Gastroesophageal sphincter (tissue), 4 donors: ENCODE data around the gene PADI2. TPM values are rescaled to one million over a fixed set of nuclear protein-coding genes. Genes with fewer than 3 reads are reported as not detected.
A peak's percentile ranks its signal among the peaks of the same experiment; 100 is the strongest.

Experiments
- ATAC-seq: fragments of 150-250 bp; one replicate; pipeline ENCODE4 v1.9.1; 2016; ENCODE audit warnings: mild to moderate bottlenecking, moderate library complexity
- H3K27ac ChIP-seq, 4 donors: fragments of 200-600 bp; sonication (generic) in 3 of 4; 1 replicate in 3 of 4; 2 replicates in 1 of 4; pipeline ENCODE4 v1.5.1; 2016 to 2019
- H3K27me3 ChIP-seq: fragments of 200-600 bp; sonication (generic); one replicate; pipeline ENCODE4 v1.5.1; 2019
- H3K36me3 ChIP-seq, 2 donors: fragments of 200-600 bp; sonication (generic); one replicate each; pipeline ENCODE4 v1.5.1; 2019; ENCODE audit warnings: control low read depth in 1 of 2
- H3K4me1 ChIP-seq, 3 donors: fragments of 200-600 bp; sonication (generic); 1 replicate in 2 of 3; 2 replicates in 1 of 3; pipeline ENCODE4 v1.5.1; 2016 to 2019; ENCODE audit warnings: control low read depth in 2 of 3
- H3K4me3 ChIP-seq, 2 donors: fragments of 200-600 bp; sonication (generic); one replicate each; pipeline ENCODE4 v1.5.1; 2019; ENCODE audit warnings: mild to moderate bottlenecking in 1 of 2, moderate library complexity in 1 of 2
- H3K9me3 ChIP-seq, 3 donors: fragments of 200-600 bp; sonication (generic); one replicate each; pipeline ENCODE4 v1.5.1; 2017 to 2019; ENCODE audit warnings: control low read depth in 2 of 3
- EP300 ChIP-seq: sonication (generic); formaldehyde crosslinking; IDR thresholded peaks from one replicate; pipeline ENCODE4 v1.6.1; 2017; ENCODE audit warnings: antibody characterized with exemption, mild to moderate bottlenecking
- POLR2A ChIP-seq, 2 donors: fragments of 450-650 bp; IDR thresholded peaks; one replicate each; pipeline ENCODE4 v1.6.1; 2017; ENCODE audit warnings: antibody characterized with exemption in 2 of 2, mild to moderate bottlenecking in 2 of 2, moderate library complexity in 1 of 2
- POLR2AphosphoS5 ChIP-seq: sonication (generic); formaldehyde crosslinking; IDR thresholded peaks from one replicate; pipeline ENCODE4 v1.6.1; 2017; ENCODE audit warnings: antibody characterized with exemption
- WGBS, 2 donors: methylation state at CpG; one replicate each; pipeline ENCODE4 v1.1.5; 2018; ENCODE audit warnings: low coverage in 1 of 2; 5-methylcytosine and 5-hydroxymethylcytosine counted together
- total RNA-seq, 4 donors: library from RNA; depleted of rRNA; stranded (reverse); fragments of >200 nt; gene quantifications; one replicate each; pipeline ENCODE4 v1.1.0, GENCODE V29; 2016
- TF ChIP-seq, protein P1 (sequence below), 4 experiments: fragments of 200-600 bp in 2 of 4; fragments of 450-650 bp in 2 of 4; sonication (generic) in 1 of 4; IDR thresholded peaks; one replicate each; pipeline ENCODE4 v1.5.1; 2017 to 2019; ENCODE audit warnings: antibody characterized with exemption in 4 of 4, mild to moderate bottlenecking in 2 of 4, moderate library complexity in 2 of 4

PADI2 gene
- total RNA-seq, 4 donors from 2014 or later: 0.12 to 1.9 (median 0.58) TPM

DNA sequence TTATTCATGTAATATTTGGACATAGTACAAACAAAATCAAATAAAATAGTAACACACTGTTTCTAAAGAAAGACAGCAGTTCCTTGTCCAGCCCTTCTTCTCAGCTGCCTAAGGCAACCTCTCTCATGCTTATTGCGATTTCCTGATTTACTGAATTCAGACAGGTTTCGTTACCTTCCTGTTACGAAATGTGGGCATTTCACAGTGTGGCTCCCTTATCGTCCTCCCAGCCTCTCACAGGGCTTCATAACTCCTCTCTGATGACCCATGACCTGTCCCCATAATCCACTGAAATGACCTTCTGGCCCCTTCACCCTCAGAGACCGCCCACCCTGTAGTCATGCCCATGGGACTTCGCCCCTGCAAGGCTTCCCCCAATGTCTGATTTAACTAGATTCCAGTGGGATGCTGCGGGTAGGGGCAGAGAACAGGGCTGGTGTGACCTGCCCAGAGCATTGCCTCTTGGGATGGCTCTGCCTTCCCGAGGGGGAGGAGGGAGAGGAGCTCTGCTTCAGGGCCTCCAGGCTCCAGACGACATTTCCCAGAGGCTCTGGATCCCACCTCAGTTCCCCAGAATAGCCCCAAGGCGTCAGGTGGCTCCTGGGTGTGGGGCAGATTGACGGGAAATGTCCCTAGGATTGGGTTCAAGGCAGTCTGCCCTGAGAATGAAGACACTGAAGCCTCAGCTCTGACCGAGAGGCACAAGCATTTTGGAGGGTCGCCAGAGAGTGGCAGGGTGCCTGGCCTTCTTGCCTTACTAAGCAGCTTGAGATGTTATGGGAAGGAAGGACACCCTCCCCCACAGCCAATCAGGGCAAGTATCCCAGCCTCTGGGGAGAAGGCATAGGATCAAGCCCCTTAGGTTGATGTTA lies 20.6 kb downstream of the PADI2 start:
- H3K4me1 ChIP-seq: peaks cover 0 to 11% (median 0%) of the 10 kb centered on the region in 3 donors
- TF ChIP-seq POLR2A (IDR thresholded peaks at IDR 0.05) (no peak), EP300 (no peak), POLR2AphosphoS5 (no peak)
- TF ChIP-seq, protein P1, sequence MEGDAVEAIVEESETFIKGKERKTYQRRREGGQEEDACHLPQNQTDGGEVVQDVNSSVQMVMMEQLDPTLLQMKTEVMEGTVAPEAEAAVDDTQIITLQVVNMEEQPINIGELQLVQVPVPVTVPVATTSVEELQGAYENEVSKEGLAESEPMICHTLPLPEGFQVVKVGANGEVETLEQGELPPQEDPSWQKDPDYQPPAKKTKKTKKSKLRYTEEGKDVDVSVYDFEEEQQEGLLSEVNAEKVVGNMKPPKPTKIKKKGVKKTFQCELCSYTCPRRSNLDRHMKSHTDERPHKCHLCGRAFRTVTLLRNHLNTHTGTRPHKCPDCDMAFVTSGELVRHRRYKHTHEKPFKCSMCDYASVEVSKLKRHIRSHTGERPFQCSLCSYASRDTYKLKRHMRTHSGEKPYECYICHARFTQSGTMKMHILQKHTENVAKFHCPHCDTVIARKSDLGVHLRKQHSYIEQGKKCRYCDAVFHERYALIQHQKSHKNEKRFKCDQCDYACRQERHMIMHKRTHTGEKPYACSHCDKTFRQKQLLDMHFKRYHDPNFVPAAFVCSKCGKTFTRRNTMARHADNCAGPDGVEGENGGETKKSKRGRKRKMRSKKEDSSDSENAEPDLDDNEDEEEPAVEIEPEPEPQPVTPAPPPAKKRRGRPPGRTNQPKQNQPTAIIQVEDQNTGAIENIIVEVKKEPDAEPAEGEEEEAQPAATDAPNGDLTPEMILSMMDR (IDR thresholded peaks at IDR 0.05): no peak
- ATAC-seq: peak; percentile 22
- 77 to 79% methylated on average over 6 to 7 of the region's 13 CpGs for WGBS, 2 donors
- peak overlapping the region in 1 of 4 donors; percentile 17 for H3K27ac ChIP-seq
- H3K4me3 ChIP-seq: no peak overlapping the region
- H3K36me3 ChIP-seq: no peaks in the 10 kb centered on the region
- no peaks in the 10 kb centered on the region for H3K9me3 ChIP-seq
- H3K27me3 ChIP-seq: no peaks in the 10 kb centered on the region

DNA sequence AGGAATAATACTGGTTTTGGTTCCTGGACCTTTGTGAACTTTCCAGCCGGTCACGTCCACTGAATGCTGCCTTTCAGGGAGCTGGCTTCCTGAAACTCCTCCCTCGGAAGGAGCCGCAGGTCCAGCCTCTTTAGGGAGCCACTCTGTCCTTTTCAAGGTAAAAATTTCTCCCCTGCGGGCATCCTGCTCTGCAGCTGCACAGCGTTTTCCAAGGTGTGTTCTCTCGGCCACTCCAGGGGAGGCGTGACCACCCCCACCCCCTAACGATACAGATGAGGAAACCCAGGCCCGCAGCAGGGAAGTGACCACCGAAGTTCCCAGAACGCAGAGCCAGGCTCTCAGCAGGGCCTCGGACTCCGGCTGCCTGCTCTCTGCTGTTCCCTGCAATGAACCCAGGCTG lies 21.5 kb downstream of the PADI2 start:
- no peak overlapping the region for H3K4me3 ChIP-seq
- ATAC-seq: no peak
- no peaks in the 10 kb centered on the region for H3K27me3 ChIP-seq
- 20% methylated on average over 2 of the region's 14 CpGs for WGBS, 2 donors
- no peaks in the 10 kb centered on the region for H3K36me3 ChIP-seq
- no peak for TF ChIP-seq EP300
- TF ChIP-seq, protein P1 (IDR thresholded peaks at IDR 0.05): no peak
- TF ChIP-seq POLR2A (IDR thresholded peaks at IDR 0.05): no peak
- TF ChIP-seq POLR2AphosphoS5: no peak
- H3K9me3 ChIP-seq: no peaks in the 10 kb centered on the region
- peaks cover 0 to 11% (median 0%) of the 10 kb centered on the region in 3 donors for H3K4me1 ChIP-seq
- H3K27ac ChIP-seq: no peak overlapping the region

DNA sequence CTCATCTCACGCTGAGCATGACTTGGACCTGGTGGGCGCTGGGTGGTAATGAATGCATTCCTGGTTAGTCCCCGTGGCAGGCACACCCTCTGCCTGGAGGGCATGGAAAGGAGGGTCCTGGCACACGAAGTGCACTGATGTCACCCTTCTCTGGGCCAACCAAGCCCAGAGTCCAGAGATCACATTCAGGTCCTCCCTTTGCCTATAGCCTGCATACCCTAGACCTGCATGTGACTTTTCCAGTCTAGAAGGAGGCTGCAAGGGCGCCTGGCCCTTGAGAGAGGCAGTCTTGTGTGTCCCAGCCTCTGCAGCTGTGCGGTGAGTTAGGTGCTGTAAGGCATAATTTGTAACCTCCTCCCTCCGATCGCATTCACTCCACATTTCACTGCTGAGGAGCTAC lies 22.1 kb downstream of the PADI2 start:
- H3K4me3 ChIP-seq: no peak overlapping the region
- H3K36me3 ChIP-seq: no peaks in the 10 kb centered on the region
- ATAC-seq: no peak
- peaks cover 0 to 11% (median 0%) of the 10 kb centered on the region in 3 donors for H3K4me1 ChIP-seq
- no peak overlapping the region for H3K27ac ChIP-seq
- TF ChIP-seq, protein P1 (IDR thresholded peaks at IDR 0.05): no peak
- TF ChIP-seq POLR2A (IDR thresholded peaks at IDR 0.05): no peak
- TF ChIP-seq EP300: no peak
- TF ChIP-seq POLR2AphosphoS5: no peak
- H3K9me3 ChIP-seq: no peaks in the 10 kb centered on the region
- H3K27me3 ChIP-seq: no peaks in the 10 kb centered on the region
- WGBS, 2 donors: 82% methylated on average over 6 of the region's 8 CpGs; no CpG with 5 or more reads in 1 of the 2 donors

DNA sequence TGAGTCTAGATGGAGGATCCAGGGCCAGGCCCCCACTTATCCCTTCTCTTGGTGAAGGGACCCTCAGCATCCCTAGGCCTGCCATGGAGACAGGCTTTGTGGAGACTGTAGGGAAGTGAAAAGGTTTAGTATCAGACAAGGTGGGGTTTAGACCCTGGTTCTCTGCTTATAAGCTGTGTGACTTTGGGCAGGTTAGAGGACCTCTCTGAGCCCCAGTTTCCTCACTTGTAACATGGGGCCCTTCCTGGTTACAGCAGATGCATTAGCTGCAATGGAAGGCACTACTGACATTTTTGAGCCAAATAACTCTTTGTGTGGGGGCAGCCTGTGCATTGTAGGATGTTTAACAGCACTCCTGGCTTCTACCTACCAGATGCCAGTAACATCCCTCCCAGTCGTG lies 22.7 kb downstream of the PADI2 start:
- Histone ChIP-seq H3K4me1 (peaks cover 0 to 11% (median 0%) of the 10 kb centered on the region in 3 donors), H3K9me3 (no peaks in the 10 kb centered on the region), H3K4me3 (no peak overlapping the region), H3K27me3 (no peaks in the 10 kb centered on the region), H3K27ac (no peak overlapping the region), H3K36me3 (no peaks in the 10 kb centered on the region)
- ATAC-seq: no peak
- TF ChIP-seq, protein P1 (IDR thresholded peaks at IDR 0.05): no peak
- TF ChIP-seq POLR2A (IDR thresholded peaks at IDR 0.05): no peak
- no peak for TF ChIP-seq EP300
- TF ChIP-seq POLR2AphosphoS5: no peak
- no CpG with 5 or more reads among the region's 1 CpG for WGBS, 2 donors

DNA sequence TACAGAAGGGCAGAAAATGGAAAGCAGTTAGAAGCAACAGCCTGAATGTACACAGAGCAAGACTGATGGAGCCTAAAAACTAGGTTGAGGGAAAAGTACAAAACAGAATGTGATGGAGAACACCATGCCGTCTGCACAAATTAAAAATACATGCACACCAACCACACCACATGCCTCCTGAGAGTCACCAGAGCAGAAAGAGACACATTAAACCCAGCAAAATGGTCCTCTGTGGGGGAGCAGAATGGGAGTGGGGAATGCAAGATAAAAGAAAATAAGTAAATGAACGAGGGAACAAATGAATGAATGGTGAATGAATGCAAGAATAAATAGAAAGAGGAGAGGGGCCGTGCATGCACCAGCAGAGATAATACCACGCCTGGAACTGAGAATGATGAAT lies 24.1 kb downstream of the PADI2 start:
- H3K27ac ChIP-seq: no peak overlapping the region
- WGBS, 2 donors: 0 to 22% methylated on average over 2 to 4 of the region's 4 CpGs
- ATAC-seq: no peak

More for the DNA sequence above, 24.1 kb downstream of the PADI2 start:
- no peak overlapping the region for H3K4me3 ChIP-seq
- H3K27me3 ChIP-seq: no peaks in the 10 kb centered on the region
- H3K36me3 ChIP-seq: no peaks in the 10 kb centered on the region
- peaks cover 0 to 18% (median 0%) of the 10 kb centered on the region in 3 donors for H3K4me1 ChIP-seq
- TF ChIP-seq POLR2AphosphoS5 (no peak), EP300 (no peak), POLR2A (IDR thresholded peaks at IDR 0.05) (no peak)
- TF ChIP-seq, protein P1 (IDR thresholded peaks at IDR 0.05): no peak
- no peaks in the 10 kb centered on the region for H3K9me3 ChIP-seq
